Activated naive CD8-positive, alpha-beta T cell (primary cell): Measurements from ENCODE around the gene WDR4.
A peak's percentile ranks its signal among the peaks of the same experiment; 100 is the strongest.
"Not testable (repeated sequence)": the region's sequence is repeated elsewhere in the genome, so short reads cannot be mapped to it uniquely, and the experiment has no call there.

Experiments
- H3K27ac Mint-ChIP-seq: one replicate; pipeline ENCODE4 v1.8.0; 2021; ENCODE audit warnings: mixed read lengths
- H3K27me3 Mint-ChIP-seq: one replicate; pipeline ENCODE4 v1.8.0; 2021; ENCODE audit warnings: mixed read lengths
- H3K36me3 Mint-ChIP-seq: one replicate; pipeline ENCODE4 v1.8.0; 2021; ENCODE audit warnings: mixed read lengths
- H3K4me1 Mint-ChIP-seq: one replicate; pipeline ENCODE4 v1.8.0; 2021; ENCODE audit warnings: low read depth, mixed read lengths
- H3K4me3 Mint-ChIP-seq: one replicate; pipeline ENCODE4 v1.8.0; 2021; ENCODE audit warnings: mild to moderate bottlenecking, mixed read lengths
- H3K9me3 Mint-ChIP-seq: one replicate; pipeline ENCODE4 v1.8.0; 2021; ENCODE audit warnings: low read depth, mixed read lengths

WDR4 gene

GRCh38 chr21:42878993-42879787 is at the start of gene WDR4:
Gene WDR4 (minus strand): TSS chr21:42879539. CDS start chr21:42879495, 44 bp downstream.
- peak within 1 kb of the TSS; percentile 96 for H3K27ac Mint-ChIP-seq
- peaks cover 7% of the 10 kb centered on the region for H3K36me3 Mint-ChIP-seq
- no peaks in the 10 kb centered on the region for H3K9me3 Mint-ChIP-seq
- H3K4me1 Mint-ChIP-seq, result peaks cover 32% of the 10 kb centered on the region
- peak within 1 kb of the TSS; percentile 97 for H3K4me3 Mint-ChIP-seq
- H3K27me3 Mint-ChIP-seq, result no peaks in the 10 kb centered on the region

- not testable (repeated sequence) for H3K27me3 Mint-ChIP-seq, H3K27ac Mint-ChIP-seq, H3K4me3 Mint-ChIP-seq, H3K36me3 Mint-ChIP-seq, H3K9me3 Mint-ChIP-seq
- peaks cover 18% of the 10 kb centered on the region for H3K4me1 Mint-ChIP-seq
Measured at GRCh38 chr21:42927474-42928200, 48.3 kb upstream of the WDR4 start.

GRCh38 chr21:42925114-42925926 is 46.0 kb upstream of the WDR4 start, which contains the start of gene ERVH48-1:
Gene ERVH48-1 (minus strand): TSS chr21:42925630. CDS start chr21:42919006, 6,624 bp downstream.
- Mint-ChIP-seq H3K4me3 (no peak within 1 kb of the TSS), H3K36me3 (no peaks in the 10 kb centered on the region), H3K27ac (no peak within 1 kb of the TSS), H3K27me3 (no peaks in the 10 kb centered on the region), H3K4me1 (peaks cover 18% of the 10 kb centered on the region), H3K9me3 (no peaks in the 10 kb centered on the region)

DNA sequence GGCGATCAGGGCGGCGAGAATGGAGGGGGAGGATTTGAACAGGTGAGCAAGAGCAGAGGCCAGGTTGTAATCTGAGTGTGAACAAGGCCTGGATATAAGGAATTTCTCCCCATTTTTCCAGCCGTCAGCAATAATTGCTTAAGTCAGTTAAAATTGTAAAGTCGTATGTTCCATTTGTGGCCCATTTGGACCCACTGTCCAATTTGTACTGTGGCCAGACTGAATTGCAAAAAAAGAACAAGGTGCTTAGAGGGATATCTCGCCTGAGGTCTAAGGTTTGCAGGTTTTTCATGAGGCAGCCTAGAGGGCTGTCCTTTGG is 45.1 kb upstream of the WDR4 start:
- Mint-ChIP-seq H3K4me3 (no peak overlapping the region), H3K27me3 (no peaks in the 10 kb centered on the region), H3K36me3 (no peaks in the 10 kb centered on the region)

GRCh38 chr21:42923553-42924432 is 44.5 kb upstream of the WDR4 start:
- H3K36me3 Mint-ChIP-seq, result no peaks in the 10 kb centered on the region
- no peaks in the 10 kb centered on the region for H3K27me3 Mint-ChIP-seq
- H3K4me1 Mint-ChIP-seq, result peaks cover 18% of the 10 kb centered on the region
- H3K27ac Mint-ChIP-seq, result peak overlapping the region; percentile 83
- no peaks in the 10 kb centered on the region for H3K9me3 Mint-ChIP-seq
- no peak overlapping the region for H3K4me3 Mint-ChIP-seq

More for the DNA sequence above, 45.1 kb upstream of the WDR4 start:
- H3K4me1 Mint-ChIP-seq, result peaks cover 18% of the 10 kb centered on the region
- peak overlapping the region; percentile 83 for H3K27ac Mint-ChIP-seq
- no peaks in the 10 kb centered on the region for H3K9me3 Mint-ChIP-seq

GRCh38 chr21:42922918-42923317 is 43.6 kb upstream of the WDR4 start:
- Mint-ChIP-seq H3K27ac (no peak overlapping the region), H3K27me3 (no peaks in the 10 kb centered on the region), H3K9me3 (no peaks in the 10 kb centered on the region), H3K36me3 (no peaks in the 10 kb centered on the region), H3K4me1 (peaks cover 18% of the 10 kb centered on the region), H3K4me3 (no peak overlapping the region)

DNA sequence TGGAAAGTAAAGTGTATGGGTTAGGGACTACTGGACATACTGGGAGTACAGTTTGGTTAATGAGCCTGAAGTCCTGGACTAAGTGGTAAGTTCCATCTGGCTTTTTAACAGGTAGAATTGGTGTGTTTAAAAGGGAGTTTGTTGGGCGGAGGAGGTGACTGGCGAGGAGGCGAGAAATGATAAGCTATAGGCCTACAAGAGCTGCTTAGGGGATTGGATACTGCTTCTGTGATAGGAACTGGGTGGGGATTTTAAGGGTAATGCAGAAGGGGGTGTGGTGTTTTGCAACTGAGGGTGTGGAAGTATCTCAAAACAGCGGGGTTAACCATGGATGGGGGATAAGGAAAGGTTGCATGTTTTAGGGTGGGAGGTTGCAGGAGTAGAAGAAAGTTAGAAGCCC is 42.6 kb upstream of the WDR4 start:
- no peaks in the 10 kb centered on the region for H3K27me3 Mint-ChIP-seq
- H3K4me3 Mint-ChIP-seq, result no peak overlapping the region
- H3K27ac Mint-ChIP-seq, result no peak overlapping the region

GRCh38 chr21:42918291-42918690 is 39.0 kb upstream of the WDR4 start:
- Mint-ChIP-seq H3K36me3 (no peaks in the 10 kb centered on the region), H3K4me3 (no peak overlapping the region), H3K27ac (no peak overlapping the region), H3K9me3 (no peaks in the 10 kb centered on the region), H3K4me1 (peaks cover 2% of the 10 kb centered on the region), H3K27me3 (no peaks in the 10 kb centered on the region)

More for the DNA sequence above, 42.6 kb upstream of the WDR4 start:
- Mint-ChIP-seq H3K4me1 (peaks cover 18% of the 10 kb centered on the region), H3K36me3 (no peaks in the 10 kb centered on the region), H3K9me3 (no peaks in the 10 kb centered on the region)

GRCh38 chr21:42913476-42913875 is 34.1 kb upstream of the WDR4 start:
- no peaks in the 10 kb centered on the region for H3K9me3 Mint-ChIP-seq

DNA sequence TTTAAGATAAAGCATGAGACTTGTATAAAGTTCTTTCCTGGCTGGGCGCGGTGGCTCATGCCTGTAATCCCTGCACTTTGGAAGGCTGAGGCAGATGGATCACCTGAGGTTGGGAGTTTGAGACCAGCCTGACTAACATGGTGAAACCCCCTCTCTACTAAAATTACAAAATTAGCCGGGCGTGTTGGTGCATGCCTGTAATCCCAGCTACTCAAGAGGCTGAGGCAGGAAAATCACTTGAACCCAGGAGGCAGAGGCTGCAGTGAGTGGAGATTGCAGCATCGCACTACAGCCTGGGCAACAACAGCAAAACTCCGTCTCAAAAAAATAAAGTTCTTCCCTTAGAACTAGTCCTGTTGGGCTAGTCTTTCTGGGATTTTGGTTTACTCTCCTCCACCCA is 32.6 kb upstream of the WDR4 start:
- not testable (repeated sequence) for H3K27me3 Mint-ChIP-seq, H3K9me3 Mint-ChIP-seq, H3K36me3 Mint-ChIP-seq, H3K27ac Mint-ChIP-seq, H3K4me1 Mint-ChIP-seq, H3K4me3 Mint-ChIP-seq

More at GRCh38 chr21:42913476-42913875, 34.1 kb upstream of the WDR4 start:
- Mint-ChIP-seq H3K27me3 (no peaks in the 10 kb centered on the region), H3K36me3 (no peaks in the 10 kb centered on the region), H3K4me1 (no peaks in the 10 kb centered on the region), H3K4me3 (no peak overlapping the region), H3K27ac (no peak overlapping the region)

DNA sequence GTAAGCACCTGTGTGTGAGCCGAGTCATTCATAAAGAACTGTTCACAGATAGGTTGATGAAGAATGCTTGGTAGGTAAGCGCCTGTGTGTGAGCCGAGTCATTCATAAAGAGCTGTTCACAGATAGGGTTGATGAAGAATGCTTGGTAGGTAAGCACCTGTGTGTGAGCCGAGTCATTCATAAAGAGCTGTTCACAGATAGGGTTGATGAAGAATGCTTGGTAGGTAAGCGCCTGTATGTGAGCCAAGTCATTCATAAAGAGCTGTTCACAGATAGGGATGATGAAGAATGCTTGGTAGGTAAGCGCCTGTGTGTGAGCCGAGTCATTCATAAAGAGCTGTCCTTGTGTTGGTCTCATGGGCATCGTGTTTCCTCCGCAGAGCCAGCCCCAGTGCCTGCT is 29.1 kb upstream of the WDR4 start:
- H3K4me3 Mint-ChIP-seq, H3K27me3 Mint-ChIP-seq, H3K4me1 Mint-ChIP-seq, H3K27ac Mint-ChIP-seq, H3K36me3 Mint-ChIP-seq, H3K9me3 Mint-ChIP-seq: not testable (repeated sequence)

DNA sequence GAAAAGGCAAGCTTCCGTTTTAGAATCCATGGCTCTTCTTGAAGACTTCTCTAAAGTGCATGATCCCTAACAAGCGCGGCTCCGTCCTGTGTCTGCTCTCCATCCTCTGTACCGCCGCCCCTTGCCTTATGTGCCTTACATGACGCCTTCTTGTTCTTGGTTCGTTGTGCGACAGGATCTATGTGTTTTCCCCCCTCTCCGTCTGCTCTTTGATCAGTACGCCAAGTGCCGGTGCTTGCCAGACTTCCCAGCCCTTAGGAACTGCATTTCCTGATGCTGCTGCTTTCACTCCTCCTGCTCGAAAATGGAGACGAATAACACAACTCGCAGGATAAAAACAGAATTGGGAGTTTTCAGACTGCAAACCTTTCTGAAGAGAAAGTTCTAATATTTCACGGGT is 26.9 kb upstream of the WDR4 start:
- H3K27ac Mint-ChIP-seq, result no peak overlapping the region

GRCh38 chr21:42905195-42905594 is 25.9 kb upstream of the WDR4 start:
- Mint-ChIP-seq H3K27ac (no peak overlapping the region), H3K36me3 (peaks cover 3% of the 10 kb centered on the region), H3K4me1 (peaks cover 10% of the 10 kb centered on the region), H3K4me3 (no peak overlapping the region), H3K27me3 (no peaks in the 10 kb centered on the region), H3K9me3 (no peaks in the 10 kb centered on the region)

More for the DNA sequence above, 26.9 kb upstream of the WDR4 start:
- no peaks in the 10 kb centered on the region for H3K9me3 Mint-ChIP-seq
- no peak overlapping the region for H3K4me3 Mint-ChIP-seq
- no peaks in the 10 kb centered on the region for H3K27me3 Mint-ChIP-seq
- H3K36me3 Mint-ChIP-seq, result peaks cover 3% of the 10 kb centered on the region
- H3K4me1 Mint-ChIP-seq, result peaks cover 7% of the 10 kb centered on the region

- Mint-ChIP-seq H3K27me3 (no peaks in the 10 kb centered on the region), H3K4me1 (peaks cover 12% of the 10 kb centered on the region), H3K36me3 (peaks cover 3% of the 10 kb centered on the region), H3K27ac (no peak overlapping the region), H3K4me3 (no peak overlapping the region), H3K9me3 (no peaks in the 10 kb centered on the region)
Measured at GRCh38 chr21:42903817-42904216, 24.5 kb upstream of the WDR4 start.
